GM12865 (cell line): ENCODE data around the gene SNAPIN.

Source experiments
- DNase-seq: peaks from one replicate; pipeline ENCODE4 v3.0.0; 2010; ENCODE audit warnings: low read depth
- H3K4me3 ChIP-seq: 2 replicates; pipeline ENCODE4 v1.5.1; 2011; ENCODE audit warnings: mild to moderate bottlenecking, low read depth, low read length, control low read depth
- TF ChIP-seq, protein P1 (sequence below): IDR thresholded peaks from 2 replicates; pipeline ENCODE4 v1.5.1; 2011; ENCODE audit warnings: low read length, control low read depth, low read depth, inconsistent platforms; ENCODE audit not compliant: insufficient read depth; ENCODE audit errors: missing control alignments

SNAPIN gene

DNA sequence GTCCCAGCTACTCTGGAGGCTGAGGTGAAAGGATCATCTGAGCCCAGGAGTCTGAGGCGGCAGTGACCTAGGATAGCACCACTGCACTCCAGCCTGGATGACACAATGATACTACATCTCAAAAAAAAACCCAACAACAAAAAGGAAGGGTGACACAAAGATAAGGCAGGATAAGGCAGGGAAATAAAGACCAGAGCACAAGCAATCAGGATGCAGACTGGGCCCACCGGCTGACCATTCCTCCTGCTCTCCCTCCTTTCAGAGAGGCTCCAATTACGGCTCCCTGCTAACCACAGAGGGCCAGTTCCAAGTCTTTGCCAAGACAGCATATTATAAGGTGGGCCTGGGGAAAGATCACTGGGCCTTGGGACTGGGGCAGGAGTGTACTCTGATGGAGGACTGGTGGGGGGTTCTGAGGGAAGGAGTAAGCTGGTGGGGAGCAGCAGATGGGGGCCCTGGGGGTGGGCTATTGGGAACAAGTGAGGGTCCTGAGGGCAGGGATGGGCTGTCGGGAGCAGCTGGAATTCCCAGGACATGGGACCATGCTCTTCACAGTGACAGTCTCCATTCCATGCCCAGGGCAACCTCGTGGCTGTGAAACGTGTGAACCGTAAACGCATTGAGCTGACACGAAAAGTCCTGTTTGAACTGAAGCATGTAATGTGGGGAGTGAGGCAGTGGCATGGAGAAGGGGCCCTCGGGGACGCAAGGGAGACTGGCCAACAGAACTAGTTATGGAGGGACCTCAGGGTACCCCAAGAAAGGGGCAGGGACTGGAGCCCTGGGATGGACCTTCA lies 27.2 kb downstream of the SNAPIN start:
- DNase-seq: no peak

DNA sequence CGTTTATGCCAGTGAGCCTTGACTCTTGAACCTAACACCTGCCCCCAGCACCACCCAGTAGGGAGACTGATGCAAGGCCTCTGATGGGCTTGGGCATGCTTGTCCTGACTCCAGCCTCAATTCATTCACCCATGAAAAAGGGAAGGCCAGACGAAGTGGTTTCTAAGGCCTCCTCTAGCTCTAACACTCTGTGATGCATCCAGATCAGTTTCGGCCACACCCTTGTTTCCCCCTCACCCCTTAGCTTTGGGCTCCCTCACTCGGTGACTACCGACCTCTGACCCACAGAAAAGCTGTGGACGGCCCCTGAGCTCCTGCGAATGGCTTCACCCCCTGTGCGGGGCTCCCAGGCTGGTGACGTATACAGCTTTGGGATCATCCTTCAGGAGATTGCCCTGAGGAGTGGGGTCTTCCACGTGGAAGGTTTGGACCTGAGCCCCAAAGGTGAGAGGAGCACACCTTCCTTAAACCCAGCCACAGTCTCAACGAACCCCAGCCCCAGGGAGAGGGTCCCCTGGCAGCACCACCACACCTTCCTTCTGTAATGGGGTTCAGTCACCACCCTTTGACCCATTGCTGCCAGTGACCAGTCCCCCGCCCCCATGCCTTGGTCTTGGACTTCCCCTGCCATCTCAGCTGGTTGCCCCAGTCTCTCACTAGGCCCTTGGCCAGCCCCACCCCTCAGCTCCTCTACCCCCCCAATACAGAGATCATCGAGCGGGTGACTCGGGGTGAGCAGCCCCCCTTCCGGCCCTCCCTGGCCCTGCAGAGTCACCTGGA lies 29.0 kb downstream of the SNAPIN start:
- no peak for DNase-seq
- TF ChIP-seq, protein P1, sequence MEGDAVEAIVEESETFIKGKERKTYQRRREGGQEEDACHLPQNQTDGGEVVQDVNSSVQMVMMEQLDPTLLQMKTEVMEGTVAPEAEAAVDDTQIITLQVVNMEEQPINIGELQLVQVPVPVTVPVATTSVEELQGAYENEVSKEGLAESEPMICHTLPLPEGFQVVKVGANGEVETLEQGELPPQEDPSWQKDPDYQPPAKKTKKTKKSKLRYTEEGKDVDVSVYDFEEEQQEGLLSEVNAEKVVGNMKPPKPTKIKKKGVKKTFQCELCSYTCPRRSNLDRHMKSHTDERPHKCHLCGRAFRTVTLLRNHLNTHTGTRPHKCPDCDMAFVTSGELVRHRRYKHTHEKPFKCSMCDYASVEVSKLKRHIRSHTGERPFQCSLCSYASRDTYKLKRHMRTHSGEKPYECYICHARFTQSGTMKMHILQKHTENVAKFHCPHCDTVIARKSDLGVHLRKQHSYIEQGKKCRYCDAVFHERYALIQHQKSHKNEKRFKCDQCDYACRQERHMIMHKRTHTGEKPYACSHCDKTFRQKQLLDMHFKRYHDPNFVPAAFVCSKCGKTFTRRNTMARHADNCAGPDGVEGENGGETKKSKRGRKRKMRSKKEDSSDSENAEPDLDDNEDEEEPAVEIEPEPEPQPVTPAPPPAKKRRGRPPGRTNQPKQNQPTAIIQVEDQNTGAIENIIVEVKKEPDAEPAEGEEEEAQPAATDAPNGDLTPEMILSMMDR: no peak
- no peak overlapping the region for H3K4me3 ChIP-seq

More for the DNA sequence above, 27.2 kb downstream of the SNAPIN start:
- no peak overlapping the region for H3K4me3 ChIP-seq
- TF ChIP-seq, protein P1: no peak

DNA sequence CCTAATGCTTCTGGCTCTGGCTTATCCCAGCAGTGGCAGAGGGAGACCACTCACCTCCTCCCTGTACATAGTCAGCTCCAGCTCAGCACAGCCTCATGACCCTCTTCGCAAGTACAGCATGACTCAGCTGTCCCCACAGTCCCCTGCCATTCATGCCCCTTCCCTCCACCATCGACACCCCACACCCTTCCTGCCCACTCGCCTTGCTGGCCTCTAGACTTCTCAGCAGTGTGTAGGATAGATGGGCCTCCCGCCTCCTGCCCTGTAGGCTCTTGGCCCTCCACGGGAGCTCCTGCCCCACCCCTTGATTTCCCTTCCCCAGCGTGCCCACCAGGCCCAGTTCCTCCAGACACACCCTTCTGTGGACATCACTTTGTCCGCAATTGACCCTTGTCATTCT lies 29.8 kb downstream of the SNAPIN start:
- no peak for DNase-seq
- TF ChIP-seq, protein P1: no peak
- no peak overlapping the region for H3K4me3 ChIP-seq

GRCh38 chr1:153688736-153689328 lies 30.3 kb downstream of the SNAPIN start:
- DNase-seq: no peak
- no peak overlapping the region for H3K4me3 ChIP-seq
- TF ChIP-seq, protein P1: no peak

GRCh38 chr1:153693466-153693865 lies 35.0 kb downstream of the SNAPIN start:
- TF ChIP-seq, protein P1: no peak
- DNase-seq: no peak
- no peak overlapping the region for H3K4me3 ChIP-seq

GRCh38 chr1:153696741-153697140 lies 38.2 kb downstream of the SNAPIN start:
- TF ChIP-seq, protein P1: no peak
- H3K4me3 ChIP-seq: no peak overlapping the region
- DNase-seq: no peak
